GM18870 (cell line): ENCODE results near the gene NRG3.
"Not testable (repeated sequence)": the region's sequence is repeated elsewhere in the genome, so short reads cannot be mapped to it uniquely, and the experiment has no call there.

Experiments
- ATAC-seq: cut with Tn5 transposase; IDR thresholded peaks from one replicate; pipeline ENCODE4 v1.9.1; 2021; ENCODE audit warnings: moderate library complexity; ENCODE audit not compliant: unreplicated experiment

NRG3 gene

GRCh38 chr10:82942286-82943099, 1067.5 kb downstream of the NRG3 start:
- ATAC-seq, result no peak

GRCh38 chr10:82943142-82943541, 1068.1 kb downstream of the NRG3 start:
- ATAC-seq, result no peak

- ATAC-seq, result no peak
Observed at GRCh38 chr10:82949816-82950575, 1075.0 kb downstream of the NRG3 start.

GRCh38 chr10:82953331-82953730, 1078.3 kb downstream of the NRG3 start:
- ATAC-seq, result no peak

GRCh38 chr10:82953909-82954308, 1078.9 kb downstream of the NRG3 start:
- ATAC-seq, result no peak

GRCh38 chr10:82960421-82961060, 1085.5 kb downstream of the NRG3 start:
- ATAC-seq, result not testable (repeated sequence)

GRCh38 chr10:82961864-82962263, 1086.9 kb downstream of the NRG3 start:
- ATAC-seq, result no peak

GRCh38 chr10:82966130-82966529, 1091.1 kb downstream of the NRG3 start:
- no peak for ATAC-seq

GRCh38 chr10:82968533-82968932, 1093.5 kb downstream of the NRG3 start:
- ATAC-seq, result no peak

- no peak for ATAC-seq
Observed at GRCh38 chr10:82969405-82969804, 1094.4 kb downstream of the NRG3 start.

GRCh38 chr10:82980321-82980720, 1105.3 kb downstream of the NRG3 start:
- no peak for ATAC-seq

GRCh38 chr10:82981137-82981723, 1106.2 kb downstream of the NRG3 start:
- ATAC-seq, result no peak

GRCh38 chr10:82982110-82982608, 1107.2 kb downstream of the NRG3 start:
- ATAC-seq, result no peak

GRCh38 chr10:82986216-82986615, 1111.2 kb downstream of the NRG3 start:
- ATAC-seq, result no peak

GRCh38 chr10:83006479-83006878, 1131.5 kb downstream of the NRG3 start:
- not testable (repeated sequence) for ATAC-seq

GRCh38 chr10:83007510-83007909, 1132.5 kb downstream of the NRG3 start:
- no peak for ATAC-seq

- no peak for ATAC-seq
Observed at GRCh38 chr10:83012866-83013265, 1137.9 kb downstream of the NRG3 start.

GRCh38 chr10:83017076-83017867, 1142.3 kb downstream of the NRG3 start:
- no peak for ATAC-seq

GRCh38 chr10:83023662-83024061, 1148.7 kb downstream of the NRG3 start:
- ATAC-seq, result no peak
